H1 (cell line): ENCODE data around the gene SPECC1. TPM values are rescaled to one million over a fixed set of nuclear protein-coding genes. Genes with fewer than 3 reads are reported as not detected.

Experiments used
- CBX8 ChIP-seq: fragments of 300-800, 300-1000 bp; sonication (generic); IDR thresholded peaks from 2 replicates; pipeline ENCODE4 v1.7.1; 2016; ENCODE audit warnings: low read depth, low read length, borderline replicate concordance
- CREB1 ChIP-seq: IDR thresholded peaks from 2 replicates; pipeline ENCODE4 v1.6.1; 2012; ENCODE audit warnings: inconsistent platforms
- KDM4A ChIP-seq: IDR thresholded peaks from one replicate; pipeline ENCODE4 v1.7.1; 2012; ENCODE audit warnings: low read depth, mild to moderate bottlenecking, moderate library complexity, low read length, inconsistent platforms; ENCODE audit not compliant: severe bottlenecking
- NRF1 ChIP-seq: IDR thresholded peaks from 2 replicates; pipeline ENCODE4 v1.6.1; 2011; ENCODE audit warnings: mild to moderate bottlenecking, low read depth, low read length, improper control_type of control experiment
- RNF2 ChIP-seq: fragments of 200-900, 300-1000 bp; sonication (generic); IDR thresholded peaks from 2 replicates; pipeline ENCODE4 v1.7.1; 2016; ENCODE audit warnings: borderline replicate concordance, low read depth, mild to moderate bottlenecking, antibody characterized with exemption, low read length; ENCODE audit not compliant: poor library complexity, severe bottlenecking; ENCODE audit errors: missing control alignments
- TCF12 ChIP-seq: IDR thresholded peaks from 2 replicates; pipeline ENCODE4 v1.6.1; 2011; ENCODE audit warnings: low read depth, mild to moderate bottlenecking, low read length
- polyA plus RNA-seq, 7 experiments: library from polyadenylated mRNA; depleted of rRNA in 3 of 7; stranded (reverse) in 5 of 7; unstranded in 2 of 7; fragments of >200 nt in 5 of 7; fragments of 200-250 nt in 2 of 7; gene quantifications; 1 replicate in 5 of 7; 2 replicates in 1 of 7; 4 replicates in 1 of 7; pipeline versions ENCODE4 v1.2.1 to v1.2.3, GENCODE V29; 2011 to 2013; ENCODE audit warnings: missing spikeins in 2 of 7, mixed read lengths in 2 of 7
- total RNA-seq: library from RNA; stranded (reverse); fragmentation: NEBNext Ultra II Directional; extraction: Animal tissue kit (Norgen Biotek cat#: 25700); gene quantifications from 2 replicates; pipeline ENCODE4 v1.2.1, GENCODE V29; 2021
- TF ChIP-seq, protein P1 (sequence below): IDR thresholded peaks from 2 replicates; pipeline ENCODE4 v1.6.1; 2012; ENCODE audit warnings: inconsistent platforms
- TF ChIP-seq, protein P2 (sequence below): IDR thresholded peaks from 2 replicates; pipeline ENCODE4 v1.6.1; 2012; ENCODE audit warnings: low read length, inconsistent platforms
- TF ChIP-seq, protein P3 (sequence below), 3 experiments: IDR thresholded peaks; 1 replicate in 2 of 3; 2 replicates in 1 of 3; pipeline versions ENCODE4 v1.5.1 to v1.6.1; 2011; ENCODE audit warnings: low read length in 3 of 3, mild to moderate bottlenecking in 3 of 3, inconsistent platforms in 2 of 3, low read depth in 1 of 3, moderate library complexity in 1 of 3; ENCODE audit not compliant: insufficient read depth in 1 of 3; ENCODE audit errors: control extremely low read depth in 1 of 3
- TF ChIP-seq, protein P4 (sequence below): IDR thresholded peaks from 2 replicates; pipeline ENCODE4 v1.6.1; 2011; ENCODE audit warnings: low read length, improper control_type of control experiment

SPECC1 gene
- total and polyA plus RNA-seq, 2 of the 8 experiments (the other 6 are each of a cell fraction or from before 2014, with no cell fraction given), result 35.8 to 87.9 TPM

DNA sequence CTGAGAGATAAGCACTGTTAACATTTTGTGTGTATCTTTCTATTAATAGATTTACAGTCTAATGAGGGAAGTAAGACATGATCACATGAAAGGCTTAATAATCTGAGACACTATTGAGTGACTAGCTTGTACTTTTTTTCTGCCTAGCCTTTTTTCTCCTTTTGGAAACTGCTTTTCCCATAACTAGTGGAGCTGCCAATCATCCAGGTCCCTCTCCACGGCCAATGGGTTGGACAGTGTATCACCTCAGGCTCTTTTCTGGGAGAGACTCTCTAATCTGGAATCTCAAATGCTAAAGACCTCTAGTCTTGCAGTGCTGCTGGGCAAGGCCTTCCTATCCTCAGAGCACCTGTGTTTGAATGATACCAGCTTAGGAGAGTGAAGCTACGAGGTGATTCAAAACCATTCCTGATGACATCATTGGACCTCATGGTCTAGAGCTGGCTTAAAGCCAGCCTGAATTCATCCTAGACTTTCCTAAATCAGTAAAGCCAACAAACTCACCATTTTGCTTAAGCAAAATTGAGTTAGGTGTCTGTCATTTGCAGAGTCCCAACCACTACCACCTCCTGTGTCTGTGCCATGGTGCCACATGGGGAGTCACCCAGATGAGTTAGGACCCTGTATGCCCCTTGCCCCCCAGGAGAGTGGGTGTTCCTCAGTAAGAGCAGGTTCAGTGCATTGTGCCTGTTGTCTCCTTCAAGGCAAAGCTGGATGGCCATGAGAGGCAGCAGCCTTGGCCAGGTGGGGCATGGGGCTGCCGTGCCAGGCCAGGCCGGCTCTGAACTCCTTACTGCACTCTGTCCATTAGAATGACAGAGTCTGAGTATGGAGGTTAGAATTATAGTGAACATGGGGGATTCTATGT is 62.9 kb downstream of the SPECC1 start (continued):
- TF ChIP-seq, protein P1, sequence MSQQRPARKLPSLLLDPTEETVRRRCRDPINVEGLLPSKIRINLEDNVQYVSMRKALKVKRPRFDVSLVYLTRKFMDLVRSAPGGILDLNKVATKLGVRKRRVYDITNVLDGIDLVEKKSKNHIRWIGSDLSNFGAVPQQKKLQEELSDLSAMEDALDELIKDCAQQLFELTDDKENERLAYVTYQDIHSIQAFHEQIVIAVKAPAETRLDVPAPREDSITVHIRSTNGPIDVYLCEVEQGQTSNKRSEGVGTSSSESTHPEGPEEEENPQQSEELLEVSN, result no peak
- TF ChIP-seq CBX8, result no peak
- TF ChIP-seq, protein P2, sequence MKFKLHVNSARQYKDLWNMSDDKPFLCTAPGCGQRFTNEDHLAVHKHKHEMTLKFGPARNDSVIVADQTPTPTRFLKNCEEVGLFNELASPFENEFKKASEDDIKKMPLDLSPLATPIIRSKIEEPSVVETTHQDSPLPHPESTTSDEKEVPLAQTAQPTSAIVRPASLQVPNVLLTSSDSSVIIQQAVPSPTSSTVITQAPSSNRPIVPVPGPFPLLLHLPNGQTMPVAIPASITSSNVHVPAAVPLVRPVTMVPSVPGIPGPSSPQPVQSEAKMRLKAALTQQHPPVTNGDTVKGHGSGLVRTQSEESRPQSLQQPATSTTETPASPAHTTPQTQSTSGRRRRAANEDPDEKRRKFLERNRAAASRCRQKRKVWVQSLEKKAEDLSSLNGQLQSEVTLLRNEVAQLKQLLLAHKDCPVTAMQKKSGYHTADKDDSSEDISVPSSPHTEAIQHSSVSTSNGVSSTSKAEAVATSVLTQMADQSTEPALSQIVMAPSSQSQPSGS, result no peak
- no peak for TF ChIP-seq KDM4A
- no peak for TF ChIP-seq CREB1
- TF ChIP-seq, protein P3, sequence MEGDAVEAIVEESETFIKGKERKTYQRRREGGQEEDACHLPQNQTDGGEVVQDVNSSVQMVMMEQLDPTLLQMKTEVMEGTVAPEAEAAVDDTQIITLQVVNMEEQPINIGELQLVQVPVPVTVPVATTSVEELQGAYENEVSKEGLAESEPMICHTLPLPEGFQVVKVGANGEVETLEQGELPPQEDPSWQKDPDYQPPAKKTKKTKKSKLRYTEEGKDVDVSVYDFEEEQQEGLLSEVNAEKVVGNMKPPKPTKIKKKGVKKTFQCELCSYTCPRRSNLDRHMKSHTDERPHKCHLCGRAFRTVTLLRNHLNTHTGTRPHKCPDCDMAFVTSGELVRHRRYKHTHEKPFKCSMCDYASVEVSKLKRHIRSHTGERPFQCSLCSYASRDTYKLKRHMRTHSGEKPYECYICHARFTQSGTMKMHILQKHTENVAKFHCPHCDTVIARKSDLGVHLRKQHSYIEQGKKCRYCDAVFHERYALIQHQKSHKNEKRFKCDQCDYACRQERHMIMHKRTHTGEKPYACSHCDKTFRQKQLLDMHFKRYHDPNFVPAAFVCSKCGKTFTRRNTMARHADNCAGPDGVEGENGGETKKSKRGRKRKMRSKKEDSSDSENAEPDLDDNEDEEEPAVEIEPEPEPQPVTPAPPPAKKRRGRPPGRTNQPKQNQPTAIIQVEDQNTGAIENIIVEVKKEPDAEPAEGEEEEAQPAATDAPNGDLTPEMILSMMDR (IDR thresholded peaks at IDR 0.05; ENCODE audit: control extremely low read depth in 1 of 3, insufficient read depth in 1 of 3, low read depth in 1 of 3, low read length in 3 of 3), result no peak
- no peak for TF ChIP-seq TCF12
- TF ChIP-seq RNF2, result no peak
- TF ChIP-seq NRF1, result no peak
- TF ChIP-seq, protein P4, sequence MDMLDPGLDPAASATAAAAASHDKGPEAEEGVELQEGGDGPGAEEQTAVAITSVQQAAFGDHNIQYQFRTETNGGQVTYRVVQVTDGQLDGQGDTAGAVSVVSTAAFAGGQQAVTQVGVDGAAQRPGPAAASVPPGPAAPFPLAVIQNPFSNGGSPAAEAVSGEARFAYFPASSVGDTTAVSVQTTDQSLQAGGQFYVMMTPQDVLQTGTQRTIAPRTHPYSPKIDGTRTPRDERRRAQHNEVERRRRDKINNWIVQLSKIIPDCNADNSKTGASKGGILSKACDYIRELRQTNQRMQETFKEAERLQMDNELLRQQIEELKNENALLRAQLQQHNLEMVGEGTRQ, result no peak
